GM12891 (cell line): ENCODE data around the gene LCP1.

Experiments used
- POLR2AphosphoS5 ChIP-seq: IDR thresholded peaks from 2 replicates; pipeline ENCODE4 v1.6.1; 2011; ENCODE audit warnings: low read depth, low read length, control low read depth
- TAF1 ChIP-seq: IDR thresholded peaks from 2 replicates; pipeline ENCODE4 v1.6.1; 2011; ENCODE audit warnings: low read depth, low read length, control low read depth

DNA sequence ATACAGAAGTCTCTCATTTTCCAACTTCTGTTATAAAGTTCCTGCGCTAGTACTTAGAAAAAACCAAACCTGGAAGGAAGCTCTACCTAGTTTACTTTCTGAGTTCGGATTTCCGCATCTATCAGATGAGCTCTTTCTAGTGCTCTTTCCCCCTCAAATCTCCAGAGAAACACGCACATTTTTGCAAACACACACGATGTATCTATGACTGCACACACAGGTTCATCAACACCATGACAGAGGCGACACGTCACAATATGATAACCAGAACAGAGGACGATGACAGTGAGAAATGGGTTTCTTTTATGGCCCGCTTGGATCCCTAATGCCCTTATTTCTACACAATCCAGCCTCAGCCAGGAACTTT is 29.1 kb upstream of the LCP1 start:
- TF ChIP-seq POLR2AphosphoS5 (no peak), TAF1 (no peak)
